KMS-11 (cell line): ENCODE measurements around the gene SLC35F6.

Experiments
- H2AFZ ChIP-seq: fragments of 200-600 bp; sonication (generic); 2 replicates; pipeline ENCODE4 v1.6.1; 2016; ENCODE audit warnings: antibody characterized with exemption, mixed run types, low read depth
- H3K27ac ChIP-seq: fragments of 200-600 bp; sonication (generic); 2 replicates; pipeline ENCODE4 v1.6.1; 2016; ENCODE audit warnings: mild to moderate bottlenecking, mixed run types
- H3K27me3 ChIP-seq: fragments of 200-600 bp; sonication (generic); 2 replicates; pipeline ENCODE4 v1.6.1; 2017; ENCODE audit warnings: mild to moderate bottlenecking, low read depth, mixed run types, moderate library complexity; ENCODE audit not compliant: insufficient read depth
- H3K36me3 ChIP-seq: fragments of 200-600 bp; sonication (generic); 2 replicates; pipeline ENCODE4 v1.6.1; 2017; ENCODE audit warnings: mild to moderate bottlenecking, mixed run types; ENCODE audit not compliant: insufficient read depth
- H3K4me1 ChIP-seq: fragments of 200-600 bp; sonication (generic); 2 replicates; pipeline ENCODE4 v1.6.1; 2016; ENCODE audit warnings: mild to moderate bottlenecking, low read depth, mixed run types; ENCODE audit not compliant: poor library complexity, severe bottlenecking
- H3K4me2 ChIP-seq: fragments of 200-600 bp; sonication (generic); 2 replicates; pipeline ENCODE4 v1.7.0; 2016; ENCODE audit warnings: mild to moderate bottlenecking, mixed run types
- H3K4me3 ChIP-seq: fragments of 200-600 bp; sonication (generic); IDR thresholded peaks from 2 replicates; pipeline ENCODE4 v1.6.1; 2017; ENCODE audit warnings: low read depth, low read length, mixed read lengths; ENCODE audit not compliant: insufficient read depth
- H3K79me2 ChIP-seq: fragments of 200-600 bp; sonication (generic); 2 replicates; pipeline ENCODE4 v1.6.1; 2016; ENCODE audit warnings: low read depth, mixed run types; ENCODE audit not compliant: insufficient read depth
- H3K9ac ChIP-seq: fragments of 200-600 bp; sonication (generic); 2 replicates; pipeline ENCODE4 v1.6.1; 2016; ENCODE audit warnings: mild to moderate bottlenecking, mixed run types
- H4K20me1 ChIP-seq: fragments of 200-600 bp; sonication (generic); 2 replicates; pipeline ENCODE4 v1.6.1; 2016; ENCODE audit warnings: mild to moderate bottlenecking, mixed run types; ENCODE audit not compliant: insufficient read depth
- CTCF ChIP-seq: fragments of 200-600 bp; sonication (generic); conservative IDR thresholded peaks from 2 replicates; pipeline ENCODE4 v1.6.1; 2017; ENCODE audit warnings: low read depth, mild to moderate bottlenecking, antibody characterized with exemption, low read length, moderate library complexity, mixed read lengths

The SLC35F6 gene

GRCh38 chr2:26722328-26722727, 41.8 kb upstream of the SLC35F6 start:
- Histone ChIP-seq H2AFZ (no peak overlapping the region), H3K4me1 (no peaks in the 10 kb centered on the region), H3K4me2 (no peak overlapping the region), H3K27me3 (no peaks in the 10 kb centered on the region), H3K9ac (no peak overlapping the region), H4K20me1 (no peaks in the 10 kb centered on the region), H3K4me3 (no peak overlapping the region), H3K27ac (no peak overlapping the region), H3K79me2 (no peaks in the 10 kb centered on the region), H3K36me3 (no peaks in the 10 kb centered on the region)
- TF ChIP-seq CTCF = no peak

- no peaks in the 10 kb centered on the region for H3K4me1 ChIP-seq
- no peak for TF ChIP-seq CTCF
- H3K4me2 ChIP-seq = no peak overlapping the region
- no peak overlapping the region for H3K9ac ChIP-seq
- H3K27me3 ChIP-seq = no peaks in the 10 kb centered on the region
- H3K27ac ChIP-seq = no peak overlapping the region
- H2AFZ ChIP-seq = no peak overlapping the region
- no peaks in the 10 kb centered on the region for H3K36me3 ChIP-seq
- no peak overlapping the region for H3K4me3 ChIP-seq
- H4K20me1 ChIP-seq = no peaks in the 10 kb centered on the region
- H3K79me2 ChIP-seq = no peaks in the 10 kb centered on the region
These were observed 41.2 kb upstream of the SLC35F6 start for GRCh38 chr2:26722911-26723310.

- Histone ChIP-seq H3K9ac (no peak overlapping the region), H2AFZ (no peak overlapping the region), H3K4me3 (no peak overlapping the region), H3K4me1 (no peaks in the 10 kb centered on the region), H3K27me3 (no peaks in the 10 kb centered on the region), H3K36me3 (no peaks in the 10 kb centered on the region), H3K79me2 (no peaks in the 10 kb centered on the region), H3K4me2 (no peak overlapping the region), H3K27ac (no peak overlapping the region), H4K20me1 (no peaks in the 10 kb centered on the region)
- no peak for TF ChIP-seq CTCF
These were observed 40.6 kb upstream of the SLC35F6 start for GRCh38 chr2:26723475-26723874.

GRCh38 chr2:26723991-26724750, 39.9 kb upstream of the SLC35F6 start:
- Histone ChIP-seq H3K4me3 (no peak overlapping the region), H4K20me1 (no peaks in the 10 kb centered on the region), H3K27ac (no peak overlapping the region), H3K79me2 (no peaks in the 10 kb centered on the region), H3K36me3 (no peaks in the 10 kb centered on the region), H2AFZ (no peak overlapping the region), H3K27me3 (0 out of 2 replicates have a peak, but pooled peaks cover under 1% of the 10 kb centered on the region), H3K4me2 (no peak overlapping the region), H3K9ac (no peak overlapping the region), H3K4me1 (no peaks in the 10 kb centered on the region)
- no peak for TF ChIP-seq CTCF
